K562 (cell line): Measurements from ENCODE around the gene STX18. TPM values are rescaled to one million over a fixed set of nuclear protein-coding genes. Genes with fewer than 3 reads are reported as not detected.

Experiments used
- ETS2 ChIP-seq: IDR thresholded peaks from 2 replicates; pipeline ENCODE4 v1.6.1; 2016; ENCODE audit warnings: borderline replicate concordance, missing genetic modification characterization, mild to moderate bottlenecking, moderate library complexity, missing compliant biosample characterization; ENCODE audit not compliant: poor library complexity, severe bottlenecking
- FOXJ2 ChIP-seq: fragments of 200-800 bp; sonication (Bioruptor generic); IDR thresholded peaks from 2 replicates; pipeline ENCODE4 v1.6.1; 2016; ENCODE audit warnings: missing genetic modification characterization, missing compliant biosample characterization
- MYBL2 ChIP-seq, 2 experiments: fragments of 450-650 bp in 1 of 2; sonication (generic) in 1 of 2; formaldehyde crosslinking in 1 of 2; IDR thresholded peaks; 2 replicates each; pipeline versions ENCODE4 v1.6.1 to v1.8.1; 2017 to 2022; ENCODE audit warnings: borderline replicate concordance in 1 of 2, inconsistent platforms in 1 of 2, low read depth in 1 of 2, mild to moderate bottlenecking in 1 of 2, missing genetic modification reagents in 1 of 2, moderate library complexity in 1 of 2
- TRIM24 ChIP-seq, 2 experiments: fragments of 450-650 bp; IDR thresholded peaks; 2 replicates each; pipeline ENCODE4 v1.6.1; 2016
- polyA plus RNA-seq, 8 experiments: library from polyadenylated mRNA; depleted of rRNA in 4 of 8; stranded (reverse) in 5 of 8; unstranded in 3 of 8; fragments of >200 nt; fragmentation: Nextera tagmentation in 2 of 8; fragmentation: Illumina TruSeq in 1 of 8; extraction: Ambion mirVana in 2 of 8; extraction: Trizol in 1 of 8; gene quantifications; 2 replicates each; pipeline versions ENCODE4 v1.2.1 to v1.2.3, GENCODE V29; 2011 to 2014; ENCODE audit warnings: inconsistent platforms in 1 of 8, missing spikeins in 1 of 8
- total RNA-seq, 7 experiments: library from RNA; depleted of rRNA in 6 of 7; stranded (reverse); fragments of >200 nt in 6 of 7; fragmentation: Illumina TruSeq in 2 of 7; extraction: Trizol in 2 of 7; gene quantifications; 2 replicates each; pipeline versions ENCODE4 v1.2.1 to v1.2.3, GENCODE V29; 2011 to 2021; ENCODE audit warnings: low replicate concordance in 1 of 7
- TF ChIP-seq, protein P1 (sequence below): fragments of 450-650 bp; IDR thresholded peaks from 2 replicates; pipeline ENCODE4 v1.6.1; 2017; ENCODE audit warnings: antibody characterized with exemption, mild to moderate bottlenecking
- TF ChIP-seq, protein P2 (sequence below): sonication (generic); formaldehyde crosslinking; IDR thresholded peaks from 2 replicates; pipeline ENCODE4 v1.8.1; 2023; ENCODE audit warnings: mild to moderate bottlenecking, missing genetic modification reagents
- TF ChIP-seq, protein P3 (sequence below): IDR thresholded peaks from 3 replicates; pipeline ENCODE4 v1.6.1; 2011; ENCODE audit warnings: borderline replicate concordance, mild to moderate bottlenecking; ENCODE audit not compliant: insufficient read length, insufficient read depth
- TF ChIP-seq, protein P4 (sequence below): fragments of 450-650 bp; formaldehyde crosslinking; IDR thresholded peaks from 2 replicates; pipeline ENCODE4 v1.4.0; 2020; ENCODE audit warnings: mild to moderate bottlenecking, moderate library complexity
- TF ChIP-seq, protein P5 (sequence below): sonication (generic); formaldehyde crosslinking; IDR thresholded peaks from 2 replicates; pipeline ENCODE4 v1.8.0; 2023; ENCODE audit warnings: missing genetic modification reagents, mild to moderate bottlenecking, borderline replicate concordance

The STX18 gene
- total and polyA plus RNA-seq, 9 of the 15 experiments (the other 6 are each of a cell fraction or from before 2014, with no cell fraction given), result 6.2 to 41.7 (median 22.7) TPM

DNA sequence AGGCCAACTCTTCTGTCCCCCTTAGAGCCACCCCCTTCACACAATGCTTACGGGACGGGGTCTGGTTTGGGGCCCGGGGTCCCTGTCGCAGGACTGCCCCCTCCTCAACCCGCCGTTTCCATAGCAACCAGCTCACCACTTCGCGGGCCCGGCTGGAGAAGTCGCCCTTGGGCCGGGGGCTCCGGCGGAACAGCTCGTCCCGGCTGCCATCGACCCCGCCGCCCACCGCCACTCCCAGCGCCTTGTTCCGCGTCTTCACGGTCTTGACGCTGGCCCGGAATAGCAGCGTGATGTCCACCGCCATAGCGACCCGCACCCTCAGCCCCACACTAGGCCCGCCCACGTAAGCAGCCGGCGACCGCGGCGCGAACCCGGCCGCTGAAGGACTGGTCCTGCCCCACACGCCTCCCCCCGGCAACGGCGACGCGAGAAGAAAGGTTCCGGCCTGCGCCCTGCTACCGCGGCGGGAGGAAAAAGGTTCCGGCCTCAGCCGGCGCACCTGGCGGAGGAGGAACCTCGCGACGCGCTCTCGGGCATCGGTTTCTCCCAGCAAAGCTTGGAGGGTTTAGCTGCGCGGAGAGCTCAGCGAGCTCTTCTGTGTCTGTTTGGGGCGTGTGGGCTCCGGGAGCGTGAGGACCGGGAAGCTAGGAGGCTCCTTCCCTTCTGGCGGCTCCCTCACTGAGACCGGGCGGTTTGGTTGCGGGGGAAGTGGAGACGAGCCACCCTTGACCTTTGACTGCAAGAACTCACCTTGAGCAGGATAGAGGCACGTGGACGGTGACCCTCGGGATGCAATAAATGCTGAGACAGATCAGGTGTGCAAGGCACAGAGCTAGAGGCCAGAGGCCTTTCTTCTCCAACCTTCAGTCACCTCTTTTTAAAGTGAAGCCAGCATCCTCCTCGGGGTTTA, at the start of gene STX18 (continued):
- TF ChIP-seq, protein P1, sequence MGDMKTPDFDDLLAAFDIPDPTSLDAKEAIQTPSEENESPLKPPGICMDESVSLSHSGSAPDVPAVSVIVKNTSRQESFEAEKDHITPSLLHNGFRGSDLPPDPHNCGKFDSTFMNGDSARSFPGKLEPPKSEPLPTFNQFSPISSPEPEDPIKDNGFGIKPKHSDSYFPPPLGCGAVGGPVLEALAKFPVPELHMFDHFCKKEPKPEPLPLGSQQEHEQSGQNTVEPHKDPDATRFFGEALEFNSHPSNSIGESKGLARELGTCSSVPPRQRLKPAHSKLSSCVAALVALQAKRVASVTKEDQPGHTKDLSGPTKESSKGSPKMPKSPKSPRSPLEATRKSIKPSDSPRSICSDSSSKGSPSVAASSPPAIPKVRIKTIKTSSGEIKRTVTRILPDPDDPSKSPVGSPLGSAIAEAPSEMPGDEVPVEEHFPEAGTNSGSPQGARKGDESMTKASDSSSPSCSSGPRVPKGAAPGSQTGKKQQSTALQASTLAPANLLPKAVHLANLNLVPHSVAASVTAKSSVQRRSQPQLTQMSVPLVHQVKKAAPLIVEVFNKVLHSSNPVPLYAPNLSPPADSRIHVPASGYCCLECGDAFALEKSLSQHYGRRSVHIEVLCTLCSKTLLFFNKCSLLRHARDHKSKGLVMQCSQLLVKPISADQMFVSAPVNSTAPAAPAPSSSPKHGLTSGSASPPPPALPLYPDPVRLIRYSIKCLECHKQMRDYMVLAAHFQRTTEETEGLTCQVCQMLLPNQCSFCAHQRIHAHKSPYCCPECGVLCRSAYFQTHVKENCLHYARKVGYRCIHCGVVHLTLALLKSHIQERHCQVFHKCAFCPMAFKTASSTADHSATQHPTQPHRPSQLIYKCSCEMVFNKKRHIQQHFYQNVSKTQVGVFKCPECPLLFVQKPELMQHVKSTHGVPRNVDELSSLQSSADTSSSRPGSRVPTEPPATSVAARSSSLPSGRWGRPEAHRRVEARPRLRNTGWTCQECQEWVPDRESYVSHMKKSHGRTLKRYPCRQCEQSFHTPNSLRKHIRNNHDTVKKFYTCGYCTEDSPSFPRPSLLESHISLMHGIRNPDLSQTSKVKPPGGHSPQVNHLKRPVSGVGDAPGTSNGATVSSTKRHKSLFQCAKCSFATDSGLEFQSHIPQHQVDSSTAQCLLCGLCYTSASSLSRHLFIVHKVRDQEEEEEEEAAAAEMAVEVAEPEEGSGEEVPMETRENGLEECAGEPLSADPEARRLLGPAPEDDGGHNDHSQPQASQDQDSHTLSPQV, result no peak
- TF ChIP-seq, protein P2, sequence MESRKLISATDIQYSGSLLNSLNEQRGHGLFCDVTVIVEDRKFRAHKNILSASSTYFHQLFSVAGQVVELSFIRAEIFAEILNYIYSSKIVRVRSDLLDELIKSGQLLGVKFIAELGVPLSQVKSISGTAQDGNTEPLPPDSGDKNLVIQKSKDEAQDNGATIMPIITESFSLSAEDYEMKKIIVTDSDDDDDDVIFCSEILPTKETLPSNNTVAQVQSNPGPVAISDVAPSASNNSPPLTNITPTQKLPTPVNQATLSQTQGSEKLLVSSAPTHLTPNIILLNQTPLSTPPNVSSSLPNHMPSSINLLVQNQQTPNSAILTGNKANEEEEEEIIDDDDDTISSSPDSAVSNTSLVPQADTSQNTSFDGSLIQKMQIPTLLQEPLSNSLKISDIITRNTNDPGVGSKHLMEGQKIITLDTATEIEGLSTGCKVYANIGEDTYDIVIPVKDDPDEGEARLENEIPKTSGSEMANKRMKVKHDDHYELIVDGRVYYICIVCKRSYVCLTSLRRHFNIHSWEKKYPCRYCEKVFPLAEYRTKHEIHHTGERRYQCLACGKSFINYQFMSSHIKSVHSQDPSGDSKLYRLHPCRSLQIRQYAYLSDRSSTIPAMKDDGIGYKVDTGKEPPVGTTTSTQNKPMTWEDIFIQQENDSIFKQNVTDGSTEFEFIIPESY (CRISPR knock-in tag), result peak; percentile 54; the same call in 1 of the 2 replicates
- TF ChIP-seq, protein P3, sequence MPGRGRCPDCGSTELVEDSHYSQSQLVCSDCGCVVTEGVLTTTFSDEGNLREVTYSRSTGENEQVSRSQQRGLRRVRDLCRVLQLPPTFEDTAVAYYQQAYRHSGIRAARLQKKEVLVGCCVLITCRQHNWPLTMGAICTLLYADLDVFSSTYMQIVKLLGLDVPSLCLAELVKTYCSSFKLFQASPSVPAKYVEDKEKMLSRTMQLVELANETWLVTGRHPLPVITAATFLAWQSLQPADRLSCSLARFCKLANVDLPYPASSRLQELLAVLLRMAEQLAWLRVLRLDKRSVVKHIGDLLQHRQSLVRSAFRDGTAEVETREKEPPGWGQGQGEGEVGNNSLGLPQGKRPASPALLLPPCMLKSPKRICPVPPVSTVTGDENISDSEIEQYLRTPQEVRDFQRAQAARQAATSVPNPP, result no peak
- TF ChIP-seq FOXJ2 (no peak; the same call in 1 of the 2 replicates), ETS2 (tag) (no peak), TRIM24 (IDR thresholded peaks at IDR 0.05) (peak in 1 of 2 experiments; percentile 99; a peak in 2 of 4 replicates), MYBL2 (IDR thresholded peaks at IDR 0.05; ENCODE audit: low read depth) (no peak), MYBL2 (CRISPR knock-in tag; IDR thresholded peaks at IDR 0.05; ENCODE audit: borderline replicate concordance) (no peak)
- TF ChIP-seq, protein P4, sequence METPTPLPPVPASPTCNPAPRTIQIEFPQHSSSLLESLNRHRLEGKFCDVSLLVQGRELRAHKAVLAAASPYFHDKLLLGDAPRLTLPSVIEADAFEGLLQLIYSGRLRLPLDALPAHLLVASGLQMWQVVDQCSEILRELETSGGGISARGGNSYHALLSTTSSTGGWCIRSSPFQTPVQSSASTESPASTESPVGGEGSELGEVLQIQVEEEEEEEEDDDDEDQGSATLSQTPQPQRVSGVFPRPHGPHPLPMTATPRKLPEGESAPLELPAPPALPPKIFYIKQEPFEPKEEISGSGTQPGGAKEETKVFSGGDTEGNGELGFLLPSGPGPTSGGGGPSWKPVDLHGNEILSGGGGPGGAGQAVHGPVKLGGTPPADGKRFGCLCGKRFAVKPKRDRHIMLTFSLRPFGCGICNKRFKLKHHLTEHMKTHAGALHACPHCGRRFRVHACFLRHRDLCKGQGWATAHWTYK, result peak; percentile 61; the same call in 1 of the 2 replicates
- TF ChIP-seq, protein P5, sequence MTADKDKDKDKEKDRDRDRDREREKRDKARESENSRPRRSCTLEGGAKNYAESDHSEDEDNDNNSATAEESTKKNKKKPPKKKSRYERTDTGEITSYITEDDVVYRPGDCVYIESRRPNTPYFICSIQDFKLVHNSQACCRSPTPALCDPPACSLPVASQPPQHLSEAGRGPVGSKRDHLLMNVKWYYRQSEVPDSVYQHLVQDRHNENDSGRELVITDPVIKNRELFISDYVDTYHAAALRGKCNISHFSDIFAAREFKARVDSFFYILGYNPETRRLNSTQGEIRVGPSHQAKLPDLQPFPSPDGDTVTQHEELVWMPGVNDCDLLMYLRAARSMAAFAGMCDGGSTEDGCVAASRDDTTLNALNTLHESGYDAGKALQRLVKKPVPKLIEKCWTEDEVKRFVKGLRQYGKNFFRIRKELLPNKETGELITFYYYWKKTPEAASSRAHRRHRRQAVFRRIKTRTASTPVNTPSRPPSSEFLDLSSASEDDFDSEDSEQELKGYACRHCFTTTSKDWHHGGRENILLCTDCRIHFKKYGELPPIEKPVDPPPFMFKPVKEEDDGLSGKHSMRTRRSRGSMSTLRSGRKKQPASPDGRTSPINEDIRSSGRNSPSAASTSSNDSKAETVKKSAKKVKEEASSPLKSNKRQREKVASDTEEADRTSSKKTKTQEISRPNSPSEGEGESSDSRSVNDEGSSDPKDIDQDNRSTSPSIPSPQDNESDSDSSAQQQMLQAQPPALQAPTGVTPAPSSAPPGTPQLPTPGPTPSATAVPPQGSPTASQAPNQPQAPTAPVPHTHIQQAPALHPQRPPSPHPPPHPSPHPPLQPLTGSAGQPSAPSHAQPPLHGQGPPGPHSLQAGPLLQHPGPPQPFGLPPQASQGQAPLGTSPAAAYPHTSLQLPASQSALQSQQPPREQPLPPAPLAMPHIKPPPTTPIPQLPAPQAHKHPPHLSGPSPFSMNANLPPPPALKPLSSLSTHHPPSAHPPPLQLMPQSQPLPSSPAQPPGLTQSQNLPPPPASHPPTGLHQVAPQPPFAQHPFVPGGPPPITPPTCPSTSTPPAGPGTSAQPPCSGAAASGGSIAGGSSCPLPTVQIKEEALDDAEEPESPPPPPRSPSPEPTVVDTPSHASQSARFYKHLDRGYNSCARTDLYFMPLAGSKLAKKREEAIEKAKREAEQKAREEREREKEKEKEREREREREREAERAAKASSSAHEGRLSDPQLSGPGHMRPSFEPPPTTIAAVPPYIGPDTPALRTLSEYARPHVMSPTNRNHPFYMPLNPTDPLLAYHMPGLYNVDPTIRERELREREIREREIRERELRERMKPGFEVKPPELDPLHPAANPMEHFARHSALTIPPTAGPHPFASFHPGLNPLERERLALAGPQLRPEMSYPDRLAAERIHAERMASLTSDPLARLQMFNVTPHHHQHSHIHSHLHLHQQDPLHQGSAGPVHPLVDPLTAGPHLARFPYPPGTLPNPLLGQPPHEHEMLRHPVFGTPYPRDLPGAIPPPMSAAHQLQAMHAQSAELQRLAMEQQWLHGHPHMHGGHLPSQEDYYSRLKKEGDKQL (CRISPR knock-in tag), result 0 out of 2 replicates have a peak, but pooled peaks have one; percentile 26
